PC-3 (cell line): ENCODE measurements around the gene PTPN14. TPM values are rescaled to one million over a fixed set of nuclear protein-coding genes. Genes with fewer than 3 reads are reported as not detected.
A peak's percentile ranks its signal among the peaks of the same experiment; 100 is the strongest.

Experiments
- ATAC-seq: fragments of 200-7000 bp; cut with Tn5 transposase; 2 replicates; pipeline ENCODE4 v1.9.1; 2020; ENCODE audit warnings: mild to moderate bottlenecking, moderate library complexity
- BruUV-seq: library from RNA; stranded (reverse); fragments of 400-500 nt; replicated peaks from 2 replicates; lab custom pipeline; 2021; lab: Mats Ljungman, UMichigan
- CTCF ChIA-PET: fragments of 300-600 bp; sonication (Branson Sonifier 250); formaldehyde crosslinking; loops from one replicate; lab custom pipeline; 2022; ENCODE audit warnings: antibody characterized with exemption; lab: Charles Lee
- POLR2A ChIA-PET: fragments of 300-600 bp; sonication (Branson Sonifier 250); formaldehyde crosslinking; loops from one replicate; lab custom pipeline; 2022; ENCODE audit warnings: antibody characterized with exemption; ENCODE audit not compliant: unreplicated experiment; lab: Charles Lee
- DNase-seq: peaks from one replicate; pipeline ENCODE4 v3.0.0-alpha.2; 2015
- H2AFZ ChIP-seq: fragments of 300-600 bp; sonication (generic); 2 replicates; pipeline ENCODE4 v1.6.0; 2016; ENCODE audit warnings: antibody characterized with exemption, low read length
- H3F3A ChIP-seq: fragments of 300-600 bp; sonication (generic); one replicate; pipeline ENCODE4 v1.6.0; 2017; ENCODE audit warnings: antibody characterized with exemption, low read length, control low read depth, mild to moderate bottlenecking; ENCODE audit not compliant: unreplicated experiment
- H3K27ac ChIP-seq: fragments of 300-600 bp; sonication (generic); 2 replicates; pipeline ENCODE4 v1.5.1; 2016; ENCODE audit warnings: mild to moderate bottlenecking, low read length
- H3K27me3 ChIP-seq: fragments of 300-600 bp; sonication (generic); 2 replicates; pipeline ENCODE4 v1.6.1; 2016; ENCODE audit warnings: low read length, mixed read lengths
- H3K36me3 ChIP-seq: fragments of 300-600 bp; sonication (generic); 2 replicates; pipeline ENCODE4 v1.6.1; 2016; ENCODE audit warnings: low read depth, mixed run types, low read length, mixed read lengths
- H3K4me1 ChIP-seq: fragments of 300-600 bp; sonication (generic); 2 replicates; pipeline ENCODE4 v1.5.1; 2016; ENCODE audit warnings: low read length; ENCODE audit not compliant: insufficient read depth
- H3K4me2 ChIP-seq: fragments of 300-600 bp; sonication (generic); 2 replicates; pipeline ENCODE4 v1.6.0; 2016; ENCODE audit warnings: low read length
- H3K4me3 ChIP-seq: fragments of 300-600 bp; sonication (generic); 2 replicates; pipeline ENCODE4 v1.5.1; 2016; ENCODE audit warnings: mild to moderate bottlenecking, low read length, mixed read lengths
- H3K79me2 ChIP-seq: fragments of 300-600 bp; sonication (generic); 2 replicates; pipeline ENCODE4 v1.6.1; 2017; ENCODE audit warnings: low read length, mixed read lengths
- H3K9ac ChIP-seq: fragments of 300-600 bp; sonication (generic); 2 replicates; pipeline ENCODE4 v1.6.0; 2016; ENCODE audit warnings: mild to moderate bottlenecking, low read length
- H3K9me2 ChIP-seq: fragments of 300-600 bp; sonication (generic); replicated peaks from 2 replicates; pipeline ENCODE4 v1.6.1; 2016; ENCODE audit warnings: mixed run types, low read length, mixed read lengths
- H3K9me3 ChIP-seq: fragments of 300-600 bp; sonication (generic); 2 replicates; pipeline ENCODE4 v1.6.1; 2016; ENCODE audit warnings: low read length, mixed read lengths
- H4K20me1 ChIP-seq: fragments of 300-600 bp; sonication (generic); 2 replicates; pipeline ENCODE4 v1.6.1; 2016; ENCODE audit warnings: low read length, mixed read lengths
- EZH2 ChIP-seq: fragments of 300-600 bp; sonication (generic); IDR thresholded peaks from one replicate; pipeline ENCODE4 v1.6.1; 2017; ENCODE audit warnings: antibody characterized with exemption, mild to moderate bottlenecking, low read length; ENCODE audit not compliant: unreplicated experiment
- EZH2phosphoT487 ChIP-seq: fragments of 300-600 bp; sonication (generic); IDR thresholded peaks from 2 replicates; pipeline ENCODE4 v1.6.1; 2018; ENCODE audit warnings: mild to moderate bottlenecking, antibody characterized with exemption, low read length, borderline replicate concordance
- intact Hi-C: fragments of 100-400 bp; cut with micrococcal nuclease; formaldehyde crosslinking; loops from 2 replicates; pipeline ENCODE4 v1.9.0; 2023
- total RNA-seq: library from RNA; depleted of rRNA; stranded (reverse); fragments of >200 nt; gene quantifications from 2 replicates; pipeline ENCODE4 v1.2.3, GENCODE V29; 2014
- TF ChIP-seq, protein P1 (sequence below): fragments of 300-600 bp; sonication (generic); conservative IDR thresholded peaks from 2 replicates; pipeline ENCODE4 v1.5.1; 2017; ENCODE audit warnings: antibody characterized with exemption, low read depth, mild to moderate bottlenecking, low read length

The PTPN14 gene
- total RNA-seq, 1 experiment from 2014 or later: 12.6 TPM

DNA sequence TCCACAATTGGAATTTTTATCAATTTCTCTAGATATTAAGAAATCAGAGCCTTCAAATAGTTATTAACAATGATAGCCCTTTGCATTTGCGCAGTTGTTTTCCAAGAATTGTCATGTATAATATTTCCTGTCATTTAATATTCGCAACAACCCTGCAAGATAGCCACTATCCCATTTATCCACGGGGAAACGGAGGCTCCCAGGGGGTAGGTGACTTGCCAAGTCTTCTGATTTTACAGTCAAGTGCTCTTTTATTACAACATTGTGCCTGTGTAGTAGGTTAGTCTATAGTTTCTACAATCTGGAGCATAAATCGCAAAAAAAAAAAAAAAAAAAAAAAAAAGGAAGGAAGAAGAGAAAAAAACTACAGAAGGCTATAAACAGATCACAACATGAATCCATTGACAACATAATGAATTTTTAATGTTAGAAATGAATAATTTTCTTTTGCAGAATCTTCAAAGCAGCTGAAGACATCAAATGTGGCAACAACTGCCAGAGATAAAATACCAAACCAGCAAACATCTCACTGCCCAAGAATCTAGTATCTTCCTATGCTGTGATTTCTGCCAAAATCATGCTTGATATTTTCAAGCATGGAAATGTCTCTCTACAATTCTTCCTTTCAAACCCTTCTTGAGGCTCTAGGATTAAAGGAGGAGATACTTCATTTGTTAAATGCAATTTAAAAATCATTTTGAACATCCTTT is 125.5 kb downstream of the PTPN14 start:
- POLR2A ChIA-PET: no interaction called here
- no peak overlapping the region for H3K4me2 ChIP-seq
- H3K27ac ChIP-seq: no peak overlapping the region

DNA sequence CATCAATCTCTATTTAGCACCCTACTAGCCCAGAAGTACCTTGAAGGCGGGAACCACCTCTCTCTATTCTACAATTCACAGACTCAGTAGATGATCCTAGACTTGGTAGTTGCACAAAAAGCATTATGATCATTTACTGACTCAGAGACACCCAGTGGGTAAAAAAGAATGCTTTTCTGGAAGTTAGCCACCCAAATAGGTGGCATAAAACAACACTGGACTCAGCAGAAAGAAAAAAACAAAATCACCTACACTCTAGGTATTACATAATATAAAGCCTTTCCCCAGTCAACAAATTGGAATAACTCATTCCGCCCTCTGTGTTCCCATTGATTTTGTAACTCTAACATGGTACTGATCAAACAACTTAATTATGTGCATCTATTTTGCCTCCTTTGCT is 126.3 kb downstream of the PTPN14 start:
- DNase-seq (peak; percentile 37), ATAC-seq (no peak)
- Histone ChIP-seq H3K9me3 (no peaks in the 10 kb centered on the region), H3K79me2 (peaks cover 40% of the 10 kb centered on the region), H2AFZ (no peak overlapping the region), H3K27me3 (no peaks in the 10 kb centered on the region), H3K36me3 (no peaks in the 10 kb centered on the region), H3F3A (peaks cover 9% of the 10 kb centered on the region), H3K4me3 (no peak overlapping the region), H3K4me1 (peaks cover 44% of the 10 kb centered on the region), H3K27ac (no peak overlapping the region), H4K20me1 (no peaks in the 10 kb centered on the region), H3K4me2 (no peak overlapping the region), H3K9ac (no peak overlapping the region), H3K9me2 (no peaks in the 10 kb centered on the region)
- ChIA-PET POLR2A (no interaction called here), CTCF (no interaction called here)
- no TSS peak for BruUV-seq
- no peak for TF ChIP-seq EZH2phosphoT487
- TF ChIP-seq, protein P1, sequence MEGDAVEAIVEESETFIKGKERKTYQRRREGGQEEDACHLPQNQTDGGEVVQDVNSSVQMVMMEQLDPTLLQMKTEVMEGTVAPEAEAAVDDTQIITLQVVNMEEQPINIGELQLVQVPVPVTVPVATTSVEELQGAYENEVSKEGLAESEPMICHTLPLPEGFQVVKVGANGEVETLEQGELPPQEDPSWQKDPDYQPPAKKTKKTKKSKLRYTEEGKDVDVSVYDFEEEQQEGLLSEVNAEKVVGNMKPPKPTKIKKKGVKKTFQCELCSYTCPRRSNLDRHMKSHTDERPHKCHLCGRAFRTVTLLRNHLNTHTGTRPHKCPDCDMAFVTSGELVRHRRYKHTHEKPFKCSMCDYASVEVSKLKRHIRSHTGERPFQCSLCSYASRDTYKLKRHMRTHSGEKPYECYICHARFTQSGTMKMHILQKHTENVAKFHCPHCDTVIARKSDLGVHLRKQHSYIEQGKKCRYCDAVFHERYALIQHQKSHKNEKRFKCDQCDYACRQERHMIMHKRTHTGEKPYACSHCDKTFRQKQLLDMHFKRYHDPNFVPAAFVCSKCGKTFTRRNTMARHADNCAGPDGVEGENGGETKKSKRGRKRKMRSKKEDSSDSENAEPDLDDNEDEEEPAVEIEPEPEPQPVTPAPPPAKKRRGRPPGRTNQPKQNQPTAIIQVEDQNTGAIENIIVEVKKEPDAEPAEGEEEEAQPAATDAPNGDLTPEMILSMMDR: no peak
- TF ChIP-seq EZH2: no peak
- intact Hi-C loops: no loop called here

More for the DNA sequence above, 125.5 kb downstream of the PTPN14 start:
- Histone ChIP-seq H3K9me2 (no peaks in the 10 kb centered on the region), H3K36me3 (no peaks in the 10 kb centered on the region), H3K9me3 (no peaks in the 10 kb centered on the region), H3K4me3 (no peak overlapping the region), H3F3A (peaks cover 9% of the 10 kb centered on the region), H4K20me1 (no peaks in the 10 kb centered on the region), H2AFZ (no peak overlapping the region), H3K9ac (no peak overlapping the region), H3K4me1 (peaks cover 44% of the 10 kb centered on the region), H3K27me3 (no peaks in the 10 kb centered on the region), H3K79me2 (peaks cover 33% of the 10 kb centered on the region)
- DNase-seq (no peak), ATAC-seq (no peak)
- intact Hi-C loops: no loop called here
- no TSS peak for BruUV-seq
- no peak for TF ChIP-seq EZH2
- TF ChIP-seq, protein P1: no peak
- TF ChIP-seq EZH2phosphoT487: no peak
- CTCF ChIA-PET: no interaction called here

DNA sequence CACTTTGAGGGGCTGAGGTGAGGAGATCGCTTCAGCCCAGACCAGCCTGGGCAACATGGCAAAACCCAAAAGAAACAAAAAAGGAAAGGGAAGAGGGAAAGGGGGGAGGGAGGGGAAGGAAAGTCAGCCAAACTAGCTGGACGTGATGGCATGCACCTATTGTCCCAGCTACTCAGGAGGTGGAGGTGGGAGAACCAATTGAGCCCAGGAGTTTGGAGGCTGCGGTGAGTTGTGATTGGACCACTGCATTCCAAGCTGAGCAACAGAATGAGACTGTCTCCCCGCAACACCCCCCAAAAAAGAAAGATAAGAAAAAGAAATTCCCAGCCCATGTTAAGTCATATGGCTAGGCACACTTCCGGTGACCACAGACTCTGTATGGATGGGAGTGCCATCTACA is 128.4 kb downstream of the PTPN14 start:
- Histone ChIP-seq H3K4me3 (peak overlapping the region; percentile 12; the same call in 1 of the 2 replicates), H3K27ac (peak overlapping the region; percentile 60), H3K9ac (no peak overlapping the region; the same call in 1 of the 2 replicates), H3K9me3 (no peaks in the 10 kb centered on the region), H3K4me1 (peaks cover 34% of the 10 kb centered on the region), H3K9me2 (no peaks in the 10 kb centered on the region), H4K20me1 (no peaks in the 10 kb centered on the region), H2AFZ (no peak overlapping the region), H3F3A (peaks cover 9% of the 10 kb centered on the region), H3K4me2 (peak overlapping the region; percentile 43), H3K36me3 (no peaks in the 10 kb centered on the region), H3K27me3 (no peaks in the 10 kb centered on the region), H3K79me2 (peaks cover 48% of the 10 kb centered on the region)
- DNase-seq: no peak
- ChIA-PET CTCF (no interaction called here), POLR2A (no interaction called here)
- intact Hi-C loops: no loop called here
- no peak for ATAC-seq
- BruUV-seq: no TSS peak
- TF ChIP-seq EZH2 (no peak), EZH2phosphoT487 (no peak)
- TF ChIP-seq, protein P1: no peak
